H7 (cell line): ENCODE measurements around the gene PCGF1. TPM values are rescaled to one million over a fixed set of nuclear protein-coding genes. Genes with fewer than 3 reads are reported as not detected.
A peak's percentile ranks its signal among the peaks of the same experiment; 100 is the strongest.

Experiments used
- DNase-seq: peaks from one replicate; pipeline ENCODE4 v3.0.0; 2012
- H3K27me3 ChIP-seq: 2 replicates; pipeline ENCODE4 v1.6.0; 2011; ENCODE audit warnings: mild to moderate bottlenecking, low read length; ENCODE audit not compliant: control insufficient read depth, insufficient read depth
- H3K36me3 ChIP-seq: replicated peaks from 2 replicates; pipeline ENCODE4 v1.5.1; 2011; ENCODE audit warnings: low read length; ENCODE audit not compliant: control insufficient read depth, insufficient read depth
- H3K4me3 ChIP-seq: 2 replicates; pipeline ENCODE4 v1.5.1; 2011; ENCODE audit warnings: low read depth, mild to moderate bottlenecking, control low read depth, low read length, moderate library complexity; ENCODE audit not compliant: insufficient read depth
- total RNA-seq: library from RNA; depleted of rRNA; stranded (reverse); fragments of >200 nt; shearing (Covaris generic); gene quantifications from 2 replicates; pipeline ENCODE4 v1.2.3, GENCODE V29; 2014

Gene PCGF1
- total RNA-seq, 1 experiment from 2014 or later, result 15.1 TPM

DNA sequence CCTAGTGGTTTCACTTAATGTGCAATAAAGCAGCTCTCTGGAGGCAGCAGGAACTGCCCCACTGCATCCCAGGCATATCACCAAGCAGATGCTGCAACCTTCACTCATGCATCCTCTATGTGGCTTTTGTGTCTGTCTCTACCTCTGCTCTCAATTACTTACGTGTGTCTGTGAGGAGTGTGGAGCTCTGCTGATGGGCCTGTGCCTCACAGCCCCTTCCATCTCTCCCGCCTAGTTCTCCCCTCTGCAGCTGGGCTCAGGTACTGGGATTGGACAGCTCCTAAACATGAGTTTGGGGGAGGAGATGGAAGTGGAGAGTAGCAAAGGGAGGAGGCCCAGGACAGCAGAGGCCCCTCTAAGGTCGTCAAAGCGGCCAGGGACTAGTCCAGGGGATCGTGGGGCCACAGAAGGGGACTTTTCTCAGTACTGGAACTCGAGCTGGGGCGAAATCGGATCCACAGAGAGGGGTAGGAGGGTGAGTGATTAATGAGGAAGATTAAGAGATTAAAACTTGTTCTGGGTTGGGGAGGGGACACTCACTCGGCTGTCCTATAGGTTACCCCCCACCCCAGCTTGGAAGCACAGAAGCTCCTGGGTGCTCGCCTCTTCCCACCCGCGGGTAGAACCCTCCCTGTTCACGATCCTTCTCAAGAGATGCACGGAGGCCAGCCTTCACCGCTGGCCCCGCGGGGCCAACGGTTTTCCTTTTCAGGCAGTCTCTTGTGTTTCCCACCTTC is 6.0 kb downstream of the PCGF1 start:
- H3K4me3 ChIP-seq, result no peak overlapping the region; the same call in 1 of the 2 replicates

DNA sequence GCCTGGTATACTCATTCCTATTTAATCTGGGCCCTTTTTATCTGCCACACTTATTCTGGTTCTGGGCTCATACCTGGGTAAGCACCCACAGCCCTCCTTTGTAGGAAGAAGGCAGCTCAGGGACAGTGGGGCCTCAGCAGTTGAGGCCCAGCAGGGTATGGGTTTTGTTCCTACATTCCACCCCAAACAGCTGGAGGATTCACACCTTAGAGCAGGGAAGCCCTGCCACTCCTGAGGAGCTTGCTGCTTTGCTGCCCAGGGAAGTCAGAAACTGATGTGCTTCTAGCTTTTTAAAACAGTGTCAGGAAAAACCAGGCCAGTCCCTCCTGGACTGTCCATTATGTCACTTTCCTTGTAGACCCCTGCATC is 6.9 kb downstream of the PCGF1 start:
- Histone ChIP-seq H3K4me3 (no peak overlapping the region), H3K27me3 (peaks cover 97% of the 10 kb centered on the region), H3K36me3 (no peaks in the 10 kb centered on the region; the same call in 1 of the 2 replicates)
- peak; percentile 63 for DNase-seq

More for the DNA sequence above, 6.0 kb downstream of the PCGF1 start:
- peak; percentile 71 for DNase-seq
- Histone ChIP-seq H3K27me3 (peaks cover 91% of the 10 kb centered on the region), H3K36me3 (peaks cover 1% of the 10 kb centered on the region)

DNA sequence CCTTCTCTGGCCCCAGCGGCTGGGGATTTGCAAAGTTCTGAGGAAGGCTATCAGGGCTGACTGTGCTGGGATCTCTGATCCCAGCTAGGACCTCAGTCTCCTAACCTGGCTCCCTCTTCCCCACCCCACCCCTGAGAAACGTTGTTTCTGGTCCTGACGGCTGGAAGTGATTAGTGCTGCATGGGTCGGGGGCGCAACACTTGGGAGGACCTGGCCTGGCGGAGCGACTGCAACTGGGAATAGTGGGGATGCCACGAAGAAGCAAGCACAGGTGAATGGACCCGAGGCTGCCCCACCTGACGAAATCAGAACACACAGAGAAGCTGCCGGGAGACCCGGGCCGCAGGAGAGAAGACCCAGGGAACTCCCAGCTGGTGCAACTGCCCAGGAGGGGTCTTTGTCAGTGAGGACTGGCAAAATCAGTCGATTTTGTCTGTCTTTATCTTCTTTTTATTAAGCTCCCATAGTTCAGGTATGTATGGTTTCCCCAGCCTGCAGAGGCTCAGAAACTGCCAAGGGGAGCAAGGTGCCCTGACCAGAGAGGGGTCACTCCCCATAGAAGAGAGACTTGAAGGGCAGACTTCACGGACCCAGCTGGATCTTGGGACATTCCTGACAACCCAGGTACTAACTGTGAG is 7.4 kb downstream of the PCGF1 start:
- peak overlapping the region; percentile 40; the same call in 1 of the 2 replicates for H3K4me3 ChIP-seq
- DNase-seq, result peak; percentile 49
- no peaks in the 10 kb centered on the region for H3K36me3 ChIP-seq
- peaks cover 97% of the 10 kb centered on the region for H3K27me3 ChIP-seq

DNA sequence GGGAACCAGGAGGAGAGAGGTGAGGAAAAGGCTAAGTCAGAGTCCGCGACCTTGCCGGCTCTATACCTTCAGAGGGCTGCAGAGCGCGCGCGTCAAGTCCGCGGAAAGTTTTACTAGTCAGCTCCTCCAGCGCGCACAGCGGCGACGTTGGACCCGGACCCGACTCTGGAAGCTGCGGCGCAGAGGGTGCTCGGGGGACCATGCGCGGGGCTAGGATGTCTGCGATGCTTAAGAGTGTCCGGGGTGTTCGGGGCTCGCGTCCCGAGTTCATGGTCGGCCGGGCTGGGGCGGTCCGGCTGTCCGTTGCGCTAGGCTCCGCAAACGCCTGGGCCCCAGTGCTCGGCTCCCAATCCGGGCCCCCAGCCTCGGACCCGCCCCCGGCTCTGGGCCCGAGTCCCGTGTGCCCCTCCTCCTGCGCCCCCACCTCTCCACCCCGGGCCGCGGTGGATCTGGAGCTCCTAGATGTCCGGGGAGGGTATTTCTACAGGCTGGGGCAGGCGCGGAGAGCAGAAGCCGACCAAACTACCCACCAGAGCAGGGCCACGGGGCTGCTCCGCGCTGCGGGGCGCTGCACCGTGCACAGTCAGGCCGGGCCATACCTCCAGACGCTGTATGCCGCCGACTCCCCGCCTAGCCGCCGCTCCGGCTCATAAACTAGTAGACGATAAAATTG is 8.1 kb downstream of the PCGF1 start, which contains the start of gene LBX2:
Gene LBX2, minus strand, starts transcription at position 337 of the 673 bp plus-strand sequence. Its CDS starts 66 bp downstream, at position 271.
- peak; percentile 89 for DNase-seq
- peak within 1 kb of the TSS; percentile 40 for H3K4me3 ChIP-seq
- H3K36me3 ChIP-seq, result no peaks in the 10 kb centered on the region
- peaks cover 92% of the 10 kb centered on the region for H3K27me3 ChIP-seq

DNA sequence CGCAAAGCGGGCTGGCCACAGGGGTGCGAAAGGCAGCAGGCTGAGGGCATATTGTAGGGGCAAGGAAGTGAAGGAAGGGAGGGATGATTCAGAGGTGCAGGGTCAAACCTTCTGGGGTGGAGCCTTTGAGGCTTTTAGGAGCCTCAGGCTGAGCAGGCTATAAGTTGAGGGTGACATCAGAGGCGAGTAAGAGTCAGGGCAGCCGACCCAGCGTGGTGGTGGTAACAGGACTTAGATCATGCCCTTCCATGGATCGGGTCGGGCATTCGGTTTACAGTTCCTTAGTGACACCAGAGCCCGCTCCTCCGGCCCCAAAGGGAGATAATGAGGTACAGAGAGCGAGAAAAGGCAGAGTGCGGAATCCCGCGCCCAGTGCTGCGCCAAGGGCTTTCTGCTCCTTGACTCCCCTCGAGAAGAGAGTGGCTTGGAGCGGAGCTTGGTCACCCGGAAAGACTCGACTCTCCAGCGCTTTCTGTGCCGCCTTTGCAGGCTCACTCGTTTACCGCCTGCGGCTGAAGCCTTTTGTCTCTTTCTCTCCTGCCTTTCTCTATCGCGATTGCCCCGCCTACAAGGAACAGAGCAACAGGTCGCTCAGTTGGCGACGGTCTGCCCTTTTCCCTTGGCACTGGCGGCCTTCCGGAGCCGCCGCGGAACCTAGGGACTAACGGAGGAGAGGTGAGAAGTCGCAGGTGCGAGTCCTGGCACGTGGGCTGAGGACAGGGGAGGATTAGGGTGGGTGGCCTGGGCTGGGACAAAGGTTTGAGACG is 8.8 kb downstream of the PCGF1 start:
- Histone ChIP-seq H3K27me3 (peaks cover 85% of the 10 kb centered on the region), H3K36me3 (no peaks in the 10 kb centered on the region), H3K4me3 (peak overlapping the region; percentile 40)
- DNase-seq, result peak; percentile 84

DNA sequence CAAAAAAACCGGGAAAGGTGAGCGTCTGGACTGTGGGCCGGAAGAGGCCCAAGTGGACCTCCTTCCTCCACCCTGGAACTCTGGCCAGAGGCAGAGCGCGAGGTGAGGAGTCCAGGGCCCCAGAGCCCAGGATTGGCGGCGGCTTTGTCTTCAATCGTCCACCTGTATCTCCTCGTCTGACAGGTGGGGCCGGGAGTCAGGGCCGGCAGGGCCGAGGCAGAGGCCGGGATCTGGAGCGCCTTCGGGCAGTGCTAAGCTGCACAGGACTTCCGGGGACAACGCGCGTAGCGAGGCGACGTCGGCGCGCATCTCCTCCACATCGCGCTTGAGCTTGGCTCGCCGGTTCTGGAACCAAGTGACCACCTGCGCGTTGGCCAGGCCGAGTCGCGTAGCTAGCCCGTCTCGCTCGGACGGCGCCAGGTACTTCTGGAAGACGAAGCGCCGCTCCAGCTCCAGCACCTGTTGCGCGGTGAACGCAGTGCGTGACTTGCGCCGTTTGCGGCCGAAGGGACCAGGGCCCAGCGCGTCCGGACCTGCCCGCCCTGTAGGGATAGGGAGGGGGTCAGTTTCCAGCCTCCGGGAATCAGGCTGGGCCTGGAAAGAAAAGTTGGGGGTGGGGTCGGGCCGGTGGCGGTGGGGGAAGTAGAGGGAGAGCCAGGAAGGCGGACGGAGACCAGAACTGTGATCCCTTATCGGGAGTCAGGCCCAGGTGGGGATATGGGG is 9.6 kb downstream of the PCGF1 start:
- Histone ChIP-seq H3K4me3 (peak overlapping the region; percentile 40), H3K27me3 (peaks cover 77% of the 10 kb centered on the region), H3K36me3 (peaks cover 5% of the 10 kb centered on the region)
- peak; percentile 84 for DNase-seq

DNA sequence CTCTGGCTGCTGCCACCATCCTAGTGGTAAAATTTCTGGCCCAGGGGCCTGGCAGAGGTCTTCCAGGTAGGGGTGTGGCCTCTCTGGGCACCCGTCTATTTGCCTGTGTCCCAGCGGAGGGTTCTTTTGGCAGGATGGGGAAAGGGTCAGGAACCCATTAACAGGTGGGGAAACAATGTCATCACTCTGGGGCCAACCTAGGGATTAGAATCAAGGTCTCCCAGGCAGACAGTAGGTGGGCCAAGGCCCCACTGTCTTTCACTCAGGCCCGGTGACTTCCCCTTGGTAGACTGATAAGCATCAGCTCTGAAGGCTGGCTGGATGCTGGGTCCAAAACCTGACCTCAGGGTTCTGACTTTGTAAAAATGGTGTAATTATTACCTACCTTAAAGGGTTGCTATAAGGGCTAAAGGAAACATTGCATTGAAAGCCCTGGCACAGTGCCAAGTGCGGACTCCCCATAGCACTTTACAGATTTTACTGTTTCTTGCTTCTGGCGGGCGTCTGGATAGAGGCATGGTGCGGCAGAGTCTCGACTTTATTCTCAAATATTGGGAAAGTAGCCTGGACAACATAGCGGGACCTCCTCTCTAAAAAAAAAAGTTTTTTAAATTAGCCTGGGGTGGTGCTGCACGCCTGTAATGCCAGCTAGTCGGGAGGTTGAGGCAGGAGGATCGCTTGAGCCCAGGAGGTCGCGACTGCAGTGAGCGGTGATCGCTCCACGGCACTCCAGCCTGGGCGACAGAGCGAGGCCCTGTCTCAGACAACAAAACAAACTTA is 10.3 kb downstream of the PCGF1 start:
- DNase-seq, result no peak
- Histone ChIP-seq H3K36me3 (peaks cover 5% of the 10 kb centered on the region), H3K27me3 (peaks cover 70% of the 10 kb centered on the region), H3K4me3 (peak overlapping the region; percentile 40; the same call in 1 of the 2 replicates)

DNA sequence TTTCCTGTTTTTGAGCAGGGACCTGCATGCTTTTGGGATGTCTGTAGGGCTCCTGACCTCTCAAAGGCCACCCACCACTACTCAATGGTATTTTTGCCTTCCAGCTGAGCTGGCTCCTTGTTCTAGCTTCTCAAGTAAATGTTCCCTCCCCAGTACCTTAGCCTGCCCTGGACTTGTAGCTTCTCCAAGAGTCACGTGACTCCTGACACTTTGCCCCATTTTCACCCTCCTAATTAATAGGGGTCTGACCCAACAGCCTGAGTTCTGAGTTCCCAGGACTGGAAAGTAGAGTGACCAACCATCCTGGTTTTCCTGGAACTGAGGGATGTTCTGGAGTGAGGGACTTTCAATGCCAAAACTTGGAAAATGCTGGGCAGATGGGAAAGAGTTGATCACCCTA is 12.1 kb downstream of the PCGF1 start:
- peaks cover 52% of the 10 kb centered on the region for H3K27me3 ChIP-seq
- no peak for DNase-seq
- H3K4me3 ChIP-seq, result no peak overlapping the region
- peaks cover 20% of the 10 kb centered on the region for H3K36me3 ChIP-seq

DNA sequence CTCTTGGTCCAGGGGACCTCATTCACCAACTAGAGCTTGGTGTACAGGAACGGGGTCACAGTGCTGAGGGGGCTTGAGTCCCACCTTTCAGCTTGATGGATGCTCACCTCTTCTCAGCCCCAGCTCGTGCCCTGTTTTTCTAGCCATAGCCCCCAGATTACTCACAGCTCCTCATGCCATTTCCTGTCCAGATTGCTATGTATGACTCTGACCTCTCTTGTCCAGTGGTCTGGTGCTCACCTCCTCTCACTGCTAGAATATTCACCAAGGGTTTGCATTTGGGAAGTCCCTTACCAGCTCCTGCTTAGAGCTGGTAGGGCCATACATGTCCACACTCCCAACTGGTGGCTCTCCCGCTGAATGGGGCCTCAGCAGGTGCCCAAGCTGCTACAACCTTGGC is 13.9 kb downstream of the PCGF1 start:
- peaks cover 34% of the 10 kb centered on the region for H3K27me3 ChIP-seq
- peaks cover 22% of the 10 kb centered on the region for H3K36me3 ChIP-seq
- H3K4me3 ChIP-seq, result no peak overlapping the region
- no peak for DNase-seq

DNA sequence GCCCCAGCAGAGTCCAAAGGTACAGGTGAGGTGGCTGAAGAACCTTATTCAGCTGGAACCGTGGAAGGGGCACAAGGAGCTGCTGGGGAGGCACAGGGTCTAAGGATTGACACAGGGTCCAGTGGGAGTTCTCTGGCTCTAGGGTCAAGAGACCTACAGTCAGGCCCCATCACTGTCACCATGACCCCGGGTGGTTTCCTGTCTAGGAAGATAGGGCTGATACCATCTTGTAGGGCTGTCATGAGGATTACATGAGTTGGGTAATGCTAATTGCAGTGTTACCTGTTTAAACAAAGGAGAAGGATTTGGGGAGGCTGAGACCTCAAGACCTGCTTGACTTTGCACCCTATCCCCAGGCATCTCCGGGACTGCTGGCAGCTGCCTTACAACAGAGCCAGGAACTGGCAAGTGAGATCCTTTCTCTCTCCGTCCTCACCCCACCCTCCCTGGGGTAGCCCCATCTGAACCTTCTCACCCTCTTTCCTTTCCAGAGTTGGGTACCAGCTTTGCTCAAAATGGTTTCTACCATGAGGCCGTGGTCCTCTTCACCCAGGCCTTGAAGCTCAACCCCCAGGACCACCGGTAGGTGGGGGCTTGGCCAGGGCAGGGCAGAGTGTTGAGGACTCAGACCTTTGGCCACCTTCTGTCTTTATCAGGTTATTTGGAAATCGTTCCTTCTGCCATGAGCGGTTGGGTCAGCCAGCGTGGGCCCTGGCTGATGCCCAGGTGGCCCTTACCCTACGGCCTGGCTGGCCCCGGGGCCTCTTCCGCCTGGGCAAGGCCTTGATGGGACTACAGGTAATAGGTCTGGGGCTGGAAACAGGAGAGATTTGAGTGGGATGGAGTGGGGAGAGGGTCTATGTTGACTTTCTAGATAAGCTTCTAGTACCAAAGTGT is 15.6 kb downstream of the PCGF1 start:
- Histone ChIP-seq H3K36me3 (peaks cover 22% of the 10 kb centered on the region), H3K4me3 (no peak overlapping the region), H3K27me3 (peaks cover 17% of the 10 kb centered on the region)
- no peak for DNase-seq

DNA sequence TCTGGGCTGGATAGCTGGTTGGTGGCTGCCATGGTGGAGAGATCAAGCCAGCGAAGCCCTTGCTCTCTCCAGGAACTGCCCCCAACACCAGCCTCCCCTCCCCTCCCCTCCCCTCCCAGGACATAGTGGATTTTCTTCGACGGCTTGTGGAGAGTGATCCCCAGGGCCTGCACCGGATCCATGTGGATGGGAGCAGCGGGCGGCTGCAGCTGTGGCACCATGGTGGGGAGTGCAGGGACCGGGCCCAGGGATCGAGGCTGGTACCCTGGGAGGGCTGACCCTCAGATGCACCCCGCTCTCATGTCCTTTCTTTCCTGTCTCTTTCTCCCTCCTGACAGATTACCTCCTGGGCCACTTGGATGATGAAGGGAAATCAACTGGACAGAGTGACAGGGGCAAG is 17.6 kb downstream of the PCGF1 start:
- no peak for DNase-seq
- Histone ChIP-seq H3K4me3 (no peak overlapping the region), H3K36me3 (peaks cover 22% of the 10 kb centered on the region), H3K27me3 (no peaks in the 10 kb centered on the region; the same call in 1 of the 2 replicates)

DNA sequence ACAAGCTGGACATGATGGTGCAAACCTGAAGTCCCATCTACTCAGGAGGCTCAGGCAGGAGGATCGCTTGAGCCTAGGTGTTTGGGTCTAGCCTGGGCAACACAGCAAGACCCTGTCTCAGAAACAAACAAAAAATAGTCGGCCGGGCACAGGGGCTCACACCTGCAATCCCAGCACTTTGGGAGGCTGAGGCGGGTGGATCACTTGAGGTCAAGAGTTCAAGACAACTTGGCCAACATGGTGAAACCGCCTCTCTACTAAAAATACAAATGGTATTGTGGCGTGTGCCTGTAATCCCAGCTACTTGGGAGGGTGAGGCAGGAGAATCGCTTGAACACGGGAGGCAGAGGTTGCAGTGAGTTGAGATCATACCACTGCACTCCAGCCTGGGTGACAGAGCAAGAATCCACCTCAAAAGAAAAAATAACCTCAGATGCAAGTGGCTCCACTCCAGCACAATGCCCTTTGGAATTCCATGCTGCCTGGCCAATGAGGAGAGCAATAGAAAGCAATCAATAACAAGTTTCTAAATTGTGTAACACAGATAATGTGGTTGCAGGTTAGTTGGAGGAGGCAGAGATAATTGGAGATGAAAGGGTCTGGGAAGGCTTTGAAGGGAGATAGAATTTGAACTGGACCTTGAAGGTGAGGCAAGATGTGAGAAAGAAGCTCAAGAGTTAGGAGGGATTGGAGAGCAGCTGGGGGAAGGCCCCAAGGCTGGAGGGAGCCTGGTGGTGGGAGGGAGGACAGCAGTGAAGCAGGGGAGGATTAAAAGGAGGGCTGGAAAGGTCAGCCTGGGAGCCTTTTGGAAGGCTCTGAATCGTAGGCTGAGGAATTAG is 18.6 kb downstream of the PCGF1 start:
- H3K4me3 ChIP-seq, result no peak overlapping the region
- peaks cover 22% of the 10 kb centered on the region for H3K36me3 ChIP-seq
- no peaks in the 10 kb centered on the region for H3K27me3 ChIP-seq
- DNase-seq, result no peak
